Transverse colon (tissue), 3 donors: ENCODE results near the gene PADI2.

ENCODE experiments used
- EP300 ChIP-seq: sonication (generic); formaldehyde crosslinking; IDR thresholded peaks from one replicate; pipeline ENCODE4 v1.6.1; 2017; ENCODE audit warnings: antibody characterized with exemption, low read depth
- TF ChIP-seq, protein P1 (sequence below), 5 experiments: fragments of 200-600 bp in 3 of 5; fragments of 450-650 bp in 2 of 5; sonication (generic) in 3 of 5; IDR thresholded peaks; 1 replicate in 2 of 5; 2 replicates in 3 of 5; pipeline ENCODE4 v1.5.1; 2016 to 2017; ENCODE audit warnings: antibody characterized with exemption in 5 of 5, inconsistent platforms in 3 of 5, mild to moderate bottlenecking in 2 of 5, moderate library complexity in 1 of 5

DNA sequence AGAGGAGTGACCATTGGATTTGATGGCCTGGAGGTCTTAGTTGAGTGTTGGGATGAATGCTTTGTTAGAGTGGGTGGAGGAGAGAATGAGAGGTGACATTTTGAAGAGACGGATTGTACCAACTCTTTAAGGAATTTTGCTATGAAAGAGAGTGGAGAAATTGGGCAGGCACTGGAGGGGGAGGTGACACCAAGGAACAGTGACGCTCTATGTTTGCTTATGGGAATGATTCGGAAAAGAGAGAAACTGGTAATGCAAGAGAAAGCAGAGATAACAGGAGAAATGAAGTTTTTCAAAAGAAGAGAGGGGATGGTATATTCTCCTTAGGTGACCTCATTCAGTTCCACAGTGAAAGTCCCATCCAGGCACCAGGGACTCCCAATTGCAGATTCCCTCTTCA lies 24.5 kb upstream of the PADI2 start:
- TF ChIP-seq, protein P1, sequence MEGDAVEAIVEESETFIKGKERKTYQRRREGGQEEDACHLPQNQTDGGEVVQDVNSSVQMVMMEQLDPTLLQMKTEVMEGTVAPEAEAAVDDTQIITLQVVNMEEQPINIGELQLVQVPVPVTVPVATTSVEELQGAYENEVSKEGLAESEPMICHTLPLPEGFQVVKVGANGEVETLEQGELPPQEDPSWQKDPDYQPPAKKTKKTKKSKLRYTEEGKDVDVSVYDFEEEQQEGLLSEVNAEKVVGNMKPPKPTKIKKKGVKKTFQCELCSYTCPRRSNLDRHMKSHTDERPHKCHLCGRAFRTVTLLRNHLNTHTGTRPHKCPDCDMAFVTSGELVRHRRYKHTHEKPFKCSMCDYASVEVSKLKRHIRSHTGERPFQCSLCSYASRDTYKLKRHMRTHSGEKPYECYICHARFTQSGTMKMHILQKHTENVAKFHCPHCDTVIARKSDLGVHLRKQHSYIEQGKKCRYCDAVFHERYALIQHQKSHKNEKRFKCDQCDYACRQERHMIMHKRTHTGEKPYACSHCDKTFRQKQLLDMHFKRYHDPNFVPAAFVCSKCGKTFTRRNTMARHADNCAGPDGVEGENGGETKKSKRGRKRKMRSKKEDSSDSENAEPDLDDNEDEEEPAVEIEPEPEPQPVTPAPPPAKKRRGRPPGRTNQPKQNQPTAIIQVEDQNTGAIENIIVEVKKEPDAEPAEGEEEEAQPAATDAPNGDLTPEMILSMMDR (IDR thresholded peaks at IDR 0.05), result no peak
- TF ChIP-seq EP300, result no peak
